Gastroesophageal sphincter (tissue), 3 donors: ENCODE measurements around the gene TGFBR3.

Experiments
- CTCF ChIP-seq, 4 experiments: fragments of 200-600 bp in 2 of 4; fragments of 450-650 bp in 2 of 4; sonication (generic) in 1 of 4; IDR thresholded peaks; one replicate each; pipeline ENCODE4 v1.5.1; 2017 to 2019; ENCODE audit warnings: antibody characterized with exemption in 4 of 4, mild to moderate bottlenecking in 2 of 4, moderate library complexity in 2 of 4
- POLR2A ChIP-seq, 2 donors: fragments of 450-650 bp; IDR thresholded peaks; one replicate each; pipeline ENCODE4 v1.6.1; 2017; ENCODE audit warnings: antibody characterized with exemption in 2 of 2, mild to moderate bottlenecking in 2 of 2, moderate library complexity in 1 of 2
- POLR2AphosphoS5 ChIP-seq: sonication (generic); formaldehyde crosslinking; IDR thresholded peaks from one replicate; pipeline ENCODE4 v1.6.1; 2017; ENCODE audit warnings: antibody characterized with exemption

GRCh38 chr1:91792489-91793071, 93.4 kb downstream of the TGFBR3 start:
- TF ChIP-seq CTCF (IDR thresholded peaks at IDR 0.05), result no peak
- TF ChIP-seq POLR2A (IDR thresholded peaks at IDR 0.05), result no peak
- peak; percentile 9 for TF ChIP-seq POLR2AphosphoS5
